ENCODE data around the gene PSME3.
"Not testable (repeated sequence)": the region's sequence is repeated elsewhere in the genome, so short reads cannot be mapped to it uniquely, and the experiment has no call there.

PSME3 gene

DNA sequence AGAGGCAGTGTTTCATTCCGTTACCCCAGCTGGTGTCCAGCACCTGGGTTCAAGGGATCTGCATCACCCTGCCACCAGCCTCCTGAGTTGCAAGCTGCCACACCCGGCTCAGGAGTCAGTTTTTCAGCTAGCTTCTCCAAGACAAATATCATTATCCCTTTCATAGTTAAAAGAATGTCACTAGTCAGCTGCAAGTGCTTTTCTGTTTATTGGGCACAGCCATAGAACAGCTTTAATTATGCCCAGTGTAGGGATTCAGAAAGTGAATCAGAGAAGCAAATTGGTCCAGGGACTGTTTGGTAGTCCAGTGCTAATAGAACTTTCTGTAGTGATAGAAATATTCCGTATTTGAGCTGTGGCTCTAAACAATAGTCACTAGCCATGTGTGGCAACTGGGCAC is 14.9 kb downstream of the PSME3 start:
- H3K9ac ChIP-seq, result no peak overlapping the region
- H3K9me3 ChIP-seq (ENCODE audit: control insufficient read depth, low read length), result no peaks in the 10 kb centered on the region
- H3K27me3 ChIP-seq (ENCODE audit: control insufficient read depth, insufficient read depth, low read length), result no peaks in the 10 kb centered on the region

DNA sequence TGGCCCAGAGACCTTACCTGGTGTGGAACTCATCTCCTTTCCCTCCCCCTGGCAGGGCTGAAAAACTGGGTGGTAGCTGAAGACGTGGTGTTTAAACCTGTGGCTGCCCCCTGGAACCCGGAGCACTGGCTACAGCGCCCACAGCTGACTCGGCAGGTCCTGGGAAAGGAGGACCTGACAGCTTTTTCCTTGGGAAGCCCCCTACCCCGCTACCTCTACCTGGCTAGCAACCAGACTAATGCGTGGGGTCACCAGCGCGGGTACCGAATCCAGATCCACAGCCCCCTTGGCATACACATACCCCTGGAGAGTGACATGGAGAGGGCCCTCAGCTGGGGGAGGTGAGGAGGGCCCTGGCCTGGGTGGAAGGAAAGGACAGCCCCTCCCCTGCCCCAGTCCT is 15.8 kb downstream of the PSME3 start:
- no peaks in the 10 kb centered on the region for H3K9me3 ChIP-seq (ENCODE audit: control insufficient read depth, low read length)
- H3K9ac ChIP-seq, result no peak overlapping the region
- H3K4me2 ChIP-seq (ENCODE audit: low read length), result no peak overlapping the region
- no peaks in the 10 kb centered on the region for H3K36me3 ChIP-seq (ENCODE audit: control insufficient read depth, insufficient read depth, low read length)
- no peak overlapping the region for H2AFZ ChIP-seq
- H3K79me2 ChIP-seq, result no peaks in the 10 kb centered on the region
- H3K4me1 ChIP-seq, result no peaks in the 10 kb centered on the region
- no peak overlapping the region for H3K4me3 ChIP-seq (ENCODE audit: low read depth, low read length)
- no peak overlapping the region for H3K27ac ChIP-seq
- no peaks in the 10 kb centered on the region for H3K27me3 ChIP-seq (ENCODE audit: control insufficient read depth, insufficient read depth, low read length)
- TF ChIP-seq, protein P1, sequence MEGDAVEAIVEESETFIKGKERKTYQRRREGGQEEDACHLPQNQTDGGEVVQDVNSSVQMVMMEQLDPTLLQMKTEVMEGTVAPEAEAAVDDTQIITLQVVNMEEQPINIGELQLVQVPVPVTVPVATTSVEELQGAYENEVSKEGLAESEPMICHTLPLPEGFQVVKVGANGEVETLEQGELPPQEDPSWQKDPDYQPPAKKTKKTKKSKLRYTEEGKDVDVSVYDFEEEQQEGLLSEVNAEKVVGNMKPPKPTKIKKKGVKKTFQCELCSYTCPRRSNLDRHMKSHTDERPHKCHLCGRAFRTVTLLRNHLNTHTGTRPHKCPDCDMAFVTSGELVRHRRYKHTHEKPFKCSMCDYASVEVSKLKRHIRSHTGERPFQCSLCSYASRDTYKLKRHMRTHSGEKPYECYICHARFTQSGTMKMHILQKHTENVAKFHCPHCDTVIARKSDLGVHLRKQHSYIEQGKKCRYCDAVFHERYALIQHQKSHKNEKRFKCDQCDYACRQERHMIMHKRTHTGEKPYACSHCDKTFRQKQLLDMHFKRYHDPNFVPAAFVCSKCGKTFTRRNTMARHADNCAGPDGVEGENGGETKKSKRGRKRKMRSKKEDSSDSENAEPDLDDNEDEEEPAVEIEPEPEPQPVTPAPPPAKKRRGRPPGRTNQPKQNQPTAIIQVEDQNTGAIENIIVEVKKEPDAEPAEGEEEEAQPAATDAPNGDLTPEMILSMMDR (IDR thresholded peaks at IDR 0.05), result no peak

More for the DNA sequence above, 14.9 kb downstream of the PSME3 start:
- Histone ChIP-seq H3K4me1 (no peaks in the 10 kb centered on the region), H3K27ac (no peak overlapping the region), H3K4me2 (ENCODE audit: low read length) (no peak overlapping the region), H3K36me3 (ENCODE audit: control insufficient read depth, insufficient read depth, low read length) (no peaks in the 10 kb centered on the region), H2AFZ (no peak overlapping the region), H3K79me2 (no peaks in the 10 kb centered on the region), H3K4me3 (ENCODE audit: low read depth, low read length) (no peak overlapping the region)
- TF ChIP-seq, protein P1 (IDR thresholded peaks at IDR 0.05), result no peak

DNA sequence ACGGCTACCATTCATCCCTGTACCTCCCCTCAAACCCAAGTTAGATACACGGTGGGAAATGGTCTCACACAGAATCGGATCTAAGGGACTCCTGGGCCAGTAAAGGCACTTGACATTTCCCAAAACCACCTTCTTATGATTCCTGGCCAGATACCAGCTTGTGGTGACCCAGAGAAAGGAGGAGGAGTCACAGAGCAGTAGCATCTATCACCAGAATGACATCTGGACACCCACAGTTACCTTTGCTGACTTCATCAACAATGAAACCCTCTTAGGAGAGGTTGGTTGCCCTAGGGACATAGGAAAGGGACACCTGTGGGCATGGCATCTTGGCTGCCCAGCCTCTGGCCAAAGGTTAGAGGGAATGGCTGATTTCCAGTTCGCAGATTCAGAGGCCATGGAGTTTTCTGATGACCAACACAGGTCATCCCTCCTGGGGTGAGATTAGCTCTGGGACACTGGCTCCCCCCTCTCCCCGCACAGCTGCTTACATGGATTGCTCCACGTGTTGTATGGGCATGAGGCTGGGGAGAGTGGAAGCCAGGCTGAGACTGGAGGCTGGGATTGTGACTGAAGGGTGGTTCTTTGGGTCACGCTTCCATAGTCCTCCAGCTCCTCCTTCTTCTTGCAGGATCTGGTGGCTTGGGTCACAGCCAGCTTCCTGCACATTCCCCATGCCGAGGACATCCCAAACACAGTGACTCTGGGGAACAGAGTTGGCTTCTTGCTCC is 16.4 kb downstream of the PSME3 start:
- no peak overlapping the region for H3K4me3 ChIP-seq (ENCODE audit: low read depth, low read length)
- H2AFZ ChIP-seq, result no peak overlapping the region
- H3K4me2 ChIP-seq (ENCODE audit: low read length), result no peak overlapping the region
- no peaks in the 10 kb centered on the region for H3K79me2 ChIP-seq
- H3K27me3 ChIP-seq (ENCODE audit: control insufficient read depth, insufficient read depth, low read length), result no peaks in the 10 kb centered on the region
- no peak overlapping the region for H3K9ac ChIP-seq
- no peaks in the 10 kb centered on the region for H3K9me3 ChIP-seq (ENCODE audit: control insufficient read depth, low read length)
- no peaks in the 10 kb centered on the region for H3K4me1 ChIP-seq
- no peak overlapping the region for H3K27ac ChIP-seq
- H3K36me3 ChIP-seq (ENCODE audit: control insufficient read depth, insufficient read depth, low read length), result no peaks in the 10 kb centered on the region
- TF ChIP-seq, protein P1 (IDR thresholded peaks at IDR 0.05), result no peak

DNA sequence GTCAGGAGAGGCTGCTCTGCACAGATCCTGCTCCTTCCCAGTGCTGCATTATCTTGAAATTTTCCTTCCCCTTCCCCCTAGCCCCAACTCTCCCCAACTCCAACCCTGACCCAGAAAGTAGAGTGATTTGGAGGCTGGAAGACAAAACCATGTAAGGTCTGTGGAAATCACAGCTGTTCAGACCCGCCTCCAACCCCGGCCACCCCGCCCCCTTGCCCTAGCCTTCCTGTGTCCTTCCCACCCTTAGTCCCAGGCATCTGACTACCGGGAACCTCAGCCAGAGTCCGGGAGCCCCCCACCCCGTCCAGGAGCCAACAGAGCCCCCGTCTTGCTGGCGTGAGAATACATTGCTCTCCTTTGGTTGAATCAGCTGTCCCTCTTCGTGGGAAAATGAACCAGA is 17.8 kb downstream of the PSME3 start, which contains the start of gene AOC3:
TSS of gene AOC3 (plus strand) at position 246 of the 400 bp plus-strand sequence. CDS start at position 391, 145 bp downstream.
- no peak within 1 kb of the TSS for H3K4me2 ChIP-seq (ENCODE audit: low read length)
- H3K36me3 ChIP-seq (ENCODE audit: control insufficient read depth, insufficient read depth, low read length), result no peaks in the 10 kb centered on the region
- TF ChIP-seq, protein P1 (IDR thresholded peaks at IDR 0.05), result no peak
- no peaks in the 10 kb centered on the region for H3K4me1 ChIP-seq
- H3K4me3 ChIP-seq (ENCODE audit: low read depth, low read length), result peak within 1 kb of the TSS; percentile 22
- no peak within 1 kb of the TSS for H2AFZ ChIP-seq
- peak within 1 kb of the TSS; percentile 47 for H3K27ac ChIP-seq
- H3K9me3 ChIP-seq (ENCODE audit: control insufficient read depth, low read length), result no peaks in the 10 kb centered on the region
- no peaks in the 10 kb centered on the region for H3K27me3 ChIP-seq (ENCODE audit: control insufficient read depth, insufficient read depth, low read length)
- no peak within 1 kb of the TSS for H3K9ac ChIP-seq
- no peaks in the 10 kb centered on the region for H3K79me2 ChIP-seq

DNA sequence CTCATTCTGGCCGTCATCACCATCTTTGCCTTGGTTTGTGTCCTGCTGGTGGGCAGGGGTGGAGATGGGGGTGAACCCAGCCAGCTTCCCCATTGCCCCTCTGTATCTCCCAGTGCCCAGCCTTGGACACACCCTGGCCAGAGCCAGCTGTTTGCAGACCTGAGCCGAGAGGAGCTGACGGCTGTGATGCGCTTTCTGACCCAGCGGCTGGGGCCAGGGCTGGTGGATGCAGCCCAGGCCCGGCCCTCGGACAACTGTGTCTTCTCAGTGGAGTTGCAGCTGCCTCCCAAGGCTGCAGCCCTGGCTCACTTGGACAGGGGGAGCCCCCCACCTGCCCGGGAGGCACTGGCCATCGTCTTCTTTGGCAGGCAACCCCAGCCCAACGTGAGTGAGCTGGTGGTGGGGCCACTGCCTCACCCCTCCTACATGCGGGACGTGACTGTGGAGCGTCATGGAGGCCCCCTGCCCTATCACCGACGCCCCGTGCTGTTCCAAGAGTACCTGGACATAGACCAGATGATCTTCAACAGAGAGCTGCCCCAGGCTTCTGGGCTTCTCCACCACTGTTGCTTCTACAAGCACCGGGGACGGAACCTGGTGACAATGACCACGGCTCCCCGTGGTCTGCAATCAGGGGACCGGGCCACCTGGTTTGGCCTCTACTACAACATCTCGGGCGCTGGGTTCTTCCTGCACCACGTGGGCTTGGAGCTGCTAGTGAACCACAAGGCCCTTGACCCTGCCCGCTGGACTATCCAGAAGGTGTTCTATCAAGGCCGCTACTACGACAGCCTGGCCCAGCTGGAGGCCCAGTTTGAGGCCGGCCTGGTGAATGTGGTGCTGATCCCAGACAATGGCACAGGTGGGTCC is 18.4 kb downstream of the PSME3 start:
- not testable (repeated sequence) for H3K4me1 ChIP-seq

More for the DNA sequence above, 18.4 kb downstream of the PSME3 start:
- H3K36me3 ChIP-seq (ENCODE audit: control insufficient read depth, insufficient read depth, low read length); H3K79me2 ChIP-seq; H3K27me3 ChIP-seq (ENCODE audit: control insufficient read depth, insufficient read depth, low read length); H2AFZ ChIP-seq; H3K4me2 ChIP-seq (ENCODE audit: low read length); H3K9ac ChIP-seq; H3K9me3 ChIP-seq (ENCODE audit: control insufficient read depth, low read length): not testable (repeated sequence)
- H3K27ac ChIP-seq, result peak overlapping the region; percentile 47
- H3K4me3 ChIP-seq (ENCODE audit: low read depth, low read length), result peak overlapping the region; percentile 22

Data from parathyroid adenoma (tissue), 2 donors.